ENCODE results near the gene GALR2.

GALR2 gene

GRCh38 chr17:76104140-76104895 lies 29.7 kb downstream of the GALR2 start:
- DNase-seq (ENCODE audit: low read depth), result no peak
- peak overlapping the region; percentile 94 for H3K4me3 ChIP-seq (ENCODE audit: low read length)
- TF ChIP-seq CTCF (IDR thresholded peaks at IDR 0.05; ENCODE audit: insufficient read depth, low read depth, low read length, missing control alignments), result no peak

- no peak for TF ChIP-seq CTCF (IDR thresholded peaks at IDR 0.05; ENCODE audit: insufficient read depth, low read depth, low read length, missing control alignments)
- H3K4me3 ChIP-seq (ENCODE audit: low read length), result no peak overlapping the region
- no peak for DNase-seq (ENCODE audit: low read depth)
Observed at GRCh38 chr17:76104896-76105231, 30.3 kb downstream of the GALR2 start.

- no peak overlapping the region for H3K4me3 ChIP-seq (ENCODE audit: low read length)
- no peak for TF ChIP-seq CTCF (IDR thresholded peaks at IDR 0.05; ENCODE audit: insufficient read depth, low read depth, low read length, missing control alignments)
- DNase-seq (ENCODE audit: low read depth), result no peak
Observed at GRCh38 chr17:76106703-76107102, 32.1 kb downstream of the GALR2 start.

GRCh38 chr17:76107509-76107908 lies 32.9 kb downstream of the GALR2 start:
- no peak for TF ChIP-seq CTCF (IDR thresholded peaks at IDR 0.05; ENCODE audit: insufficient read depth, low read depth, low read length, missing control alignments)

GRCh38 chr17:76111956-76112355 lies 37.4 kb downstream of the GALR2 start:
- DNase-seq (ENCODE audit: low read depth), result no peak
- no peak for TF ChIP-seq CTCF (IDR thresholded peaks at IDR 0.05; ENCODE audit: insufficient read depth, low read depth, low read length, missing control alignments)
- no peak overlapping the region for H3K4me3 ChIP-seq (ENCODE audit: low read length)

More at GRCh38 chr17:76107509-76107908, 32.9 kb downstream of the GALR2 start:
- H3K4me3 ChIP-seq (ENCODE audit: low read length), result no peak overlapping the region
- DNase-seq (ENCODE audit: low read depth), result peak; percentile 39

- H3K4me3 ChIP-seq (ENCODE audit: low read length), result no peak overlapping the region
- no peak for TF ChIP-seq CTCF (IDR thresholded peaks at IDR 0.05; ENCODE audit: insufficient read depth, low read depth, low read length, missing control alignments)
- DNase-seq (ENCODE audit: low read depth), result no peak
Observed at GRCh38 chr17:76115138-76115754, 40.7 kb downstream of the GALR2 start.
